CD14-positive monocyte (primary cell): ENCODE data around the gene CENPK. TPM values are rescaled to one million over a fixed set of nuclear protein-coding genes. Genes with fewer than 3 reads are reported as not detected.
"Not testable (repeated sequence)": the region's sequence is repeated elsewhere in the genome, so short reads cannot be mapped to it uniquely, and the experiment has no call there.

Source experiments
- DNase-seq, 3 donors: peaks; one replicate each; pipeline ENCODE4 v3.0.0-alpha.2; 2011 to 2022
- H2AFZ ChIP-seq: 2 replicates; pipeline ENCODE4 v1.6.0; 2012; ENCODE audit warnings: mild to moderate bottlenecking, low read depth, low read length, inconsistent platforms; ENCODE audit not compliant: insufficient read depth, poor library complexity, severe bottlenecking
- H3K27ac ChIP-seq, 2 donors: 1 replicate in 1 of 2; 2 replicates in 1 of 2; pipeline ENCODE4 v1.5.1; 2012 to 2013; ENCODE audit warnings: low read length in 2 of 2, control low read depth in 1 of 2, inconsistent platforms in 1 of 2, low read depth in 1 of 2, mild to moderate bottlenecking in 1 of 2
- H3K27me3 ChIP-seq, 2 donors: one replicate each; pipeline versions ENCODE4 v1.6.0 to v1.6.1; 2011 to 2013; ENCODE audit warnings: low read length in 2 of 2; ENCODE audit not compliant: control insufficient read depth in 2 of 2, insufficient read depth in 2 of 2
- H3K36me3 ChIP-seq, 2 donors: replicated peaks in 1 of 2; 1 replicate in 1 of 2; 2 replicates in 1 of 2; pipeline versions ENCODE4 v1.5.1 to v1.6.1; 2012 to 2013; ENCODE audit warnings: low read length in 2 of 2, control low read depth in 1 of 2, inconsistent platforms in 1 of 2, mild to moderate bottlenecking in 1 of 2; ENCODE audit not compliant: insufficient read depth in 2 of 2, control insufficient read depth in 1 of 2
- H3K4me1 ChIP-seq, 2 donors: 1 replicate in 1 of 2; 2 replicates in 1 of 2; pipeline versions ENCODE4 v1.5.1 to v1.6.1; 2012 to 2013; ENCODE audit warnings: low read length in 2 of 2, control low read depth in 1 of 2, inconsistent platforms in 1 of 2, mild to moderate bottlenecking in 1 of 2, moderate library complexity in 1 of 2; ENCODE audit not compliant: insufficient read depth in 2 of 2, control insufficient read depth in 1 of 2
- H3K4me2 ChIP-seq: replicated peaks from 2 replicates; pipeline ENCODE3; 2012; ENCODE audit warnings: low read length, moderate library complexity, mild to moderate bottlenecking; ENCODE audit not compliant: poor library complexity, severe bottlenecking; ENCODE audit errors: extremely low read depth
- H3K4me3 ChIP-seq, 3 experiments: fragments of 200-600 bp in 1 of 3; sonication (generic) in 1 of 3; replicated peaks in 1 of 3; 1 replicate in 2 of 3; 2 replicates in 1 of 3; pipeline ENCODE4 v1.5.1; 2011 to 2013; ENCODE audit warnings: low read length in 3 of 3, mild to moderate bottlenecking in 3 of 3, control low read depth in 2 of 3, low read depth in 2 of 3, inconsistent platforms in 1 of 3, moderate library complexity in 1 of 3
- H3K79me2 ChIP-seq: 2 replicates; pipeline ENCODE4 v1.6.0; 2012; ENCODE audit warnings: mild to moderate bottlenecking, control low read depth, inconsistent platforms, low read length, moderate library complexity; ENCODE audit not compliant: insufficient read depth
- H3K9ac ChIP-seq: 2 replicates; pipeline ENCODE4 v1.6.0; 2017; ENCODE audit warnings: low read length, mild to moderate bottlenecking; ENCODE audit not compliant: insufficient read depth, poor library complexity, severe bottlenecking
- H3K9me3 ChIP-seq, 2 donors: replicated peaks in 1 of 2; 1 replicate in 1 of 2; 2 replicates in 1 of 2; pipeline versions ENCODE4 v1.5.1 to v1.6.1; 2012 to 2013; ENCODE audit warnings: low read length in 2 of 2, control low read depth in 1 of 2; ENCODE audit not compliant: control insufficient read depth in 1 of 2, insufficient read depth in 1 of 2
- H4K20me1 ChIP-seq: 2 replicates; pipeline ENCODE4 v1.6.0; 2012; ENCODE audit warnings: mild to moderate bottlenecking, low read length, control low read depth, moderate library complexity; ENCODE audit not compliant: insufficient read depth
- H3K27ac Mint-ChIP-seq, 7 donors: one replicate each; pipeline ENCODE4 v1.8.0; 2020; ENCODE audit warnings: mild to moderate bottlenecking in 7 of 7, mixed read lengths in 7 of 7, moderate library complexity in 6 of 7, inconsistent platforms in 2 of 7
- H3K27me3 Mint-ChIP-seq, 3 donors: one replicate each; pipeline ENCODE4 v1.8.0; 2021 to 2022; ENCODE audit warnings: low read depth in 3 of 3, mild to moderate bottlenecking in 3 of 3, mixed read lengths in 3 of 3, moderate library complexity in 3 of 3, inconsistent platforms in 1 of 3
- H3K36me3 Mint-ChIP-seq, 2 donors: one replicate each; pipeline ENCODE4 v1.8.0; 2020; ENCODE audit warnings: mixed read lengths in 2 of 2, inconsistent platforms in 1 of 2, mild to moderate bottlenecking in 1 of 2
- H3K4me1 Mint-ChIP-seq: one replicate; pipeline ENCODE4 v1.8.0; 2020; ENCODE audit warnings: mild to moderate bottlenecking, mixed read lengths
- H3K4me3 Mint-ChIP-seq, 2 donors: one replicate each; pipeline ENCODE4 v1.8.0; 2020; ENCODE audit warnings: mild to moderate bottlenecking in 2 of 2, mixed read lengths in 2 of 2, moderate library complexity in 1 of 2
- H3K9me3 Mint-ChIP-seq, 7 donors: one replicate each; pipeline ENCODE4 v1.8.0; 2020 to 2022; ENCODE audit warnings: mixed read lengths in 7 of 7, mild to moderate bottlenecking in 6 of 7, moderate library complexity in 6 of 7, inconsistent platforms in 2 of 7
- WGBS: methylation state at CpG from one replicate; pipeline ENCODE4 v1.1.5; 2013; ENCODE audit warnings: missing lambda C conversion rate; ENCODE audit not compliant: insufficient coverage; 5-methylcytosine and 5-hydroxymethylcytosine counted together
- intact Hi-C, 2 donors: fragments of 100-400 bp; cut with micrococcal nuclease; formaldehyde crosslinking; loops; one replicate each; pipeline versions ENCODE4 v1.15.0 to v1.15.1; 2023
- polyA plus RNA-seq, 3 donors: library from polyadenylated mRNA; depleted of rRNA in 1 of 3; unstranded in 2 of 3; stranded (reverse) in 1 of 3; fragments of 300-500 nt in 2 of 3; fragments of >200 nt in 1 of 3; fragmentation: Illumina TruSeq in 2 of 3; gene quantifications; 1 replicate in 2 of 3; 2 replicates in 1 of 3; pipeline ENCODE4 v1.2.3, GENCODE V29; 2012 to 2021
- TF ChIP-seq, protein P1 (sequence below): fragments of 200-600 bp; IDR thresholded peaks from one replicate; pipeline ENCODE4 v1.8.0; 2022; ENCODE audit warnings: antibody characterized with exemption, mild to moderate bottlenecking

CENPK gene
- polyA plus RNA-seq, 3 donors, result 0.27 to 1.8 (median 0.83) TPM

DNA sequence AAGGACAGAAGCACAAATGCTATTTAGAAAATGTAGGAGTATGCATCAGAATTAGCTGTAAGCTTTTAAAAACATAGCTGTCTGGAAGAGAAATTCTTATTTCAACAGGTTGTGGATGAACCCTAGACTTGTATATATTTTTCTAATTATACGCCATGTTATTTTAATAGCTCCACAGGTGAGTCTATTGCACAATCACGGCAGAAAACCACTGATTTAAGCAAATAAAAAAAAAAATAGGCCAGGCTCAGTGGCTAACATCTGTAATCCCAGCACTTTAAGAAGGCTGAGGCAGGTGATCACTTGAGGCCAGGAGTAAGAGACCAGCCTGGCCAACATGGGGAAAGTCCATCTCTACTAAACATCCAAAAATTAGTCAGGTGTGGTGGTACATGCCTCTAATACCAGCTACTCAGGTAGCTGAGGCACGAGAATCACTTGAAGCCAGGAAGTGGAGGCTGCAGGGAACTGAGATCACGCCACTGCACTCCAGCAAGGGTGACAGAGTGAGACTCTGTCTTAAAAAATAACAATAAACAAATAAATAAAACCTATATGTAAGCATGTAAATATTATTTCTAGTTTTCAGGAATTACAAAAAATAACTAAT lies 49.4 kb upstream of the CENPK start:
- no peak overlapping the region for H3K27ac Mint-ChIP-seq
- Histone ChIP-seq H3K9ac (no peak overlapping the region), H3K9me3 (no peaks in the 10 kb centered on the region), H3K27me3 (no peaks in the 10 kb centered on the region), H3K36me3 (peaks cover 79 to 99% of the 10 kb centered on the region in 2 donors), H4K20me1 (peaks cover 17% of the 10 kb centered on the region), H2AFZ (no peak overlapping the region), H3K4me3 (no peak overlapping the region), H3K4me2 (no peak overlapping the region), H3K4me1 (no peaks in the 10 kb centered on the region), H3K79me2 (peaks cover 7% of the 10 kb centered on the region), H3K27ac (no peak overlapping the region)
- H3K9me3 Mint-ChIP-seq, result no peaks in the 10 kb centered on the region
- no peak for DNase-seq
- H3K27me3 Mint-ChIP-seq, result no peaks in the 10 kb centered on the region
- no peaks in the 10 kb centered on the region for H3K4me1 Mint-ChIP-seq
- WGBS, result 100% methylated on average over 1 of the region's 4 CpGs
- TF ChIP-seq, protein P1, sequence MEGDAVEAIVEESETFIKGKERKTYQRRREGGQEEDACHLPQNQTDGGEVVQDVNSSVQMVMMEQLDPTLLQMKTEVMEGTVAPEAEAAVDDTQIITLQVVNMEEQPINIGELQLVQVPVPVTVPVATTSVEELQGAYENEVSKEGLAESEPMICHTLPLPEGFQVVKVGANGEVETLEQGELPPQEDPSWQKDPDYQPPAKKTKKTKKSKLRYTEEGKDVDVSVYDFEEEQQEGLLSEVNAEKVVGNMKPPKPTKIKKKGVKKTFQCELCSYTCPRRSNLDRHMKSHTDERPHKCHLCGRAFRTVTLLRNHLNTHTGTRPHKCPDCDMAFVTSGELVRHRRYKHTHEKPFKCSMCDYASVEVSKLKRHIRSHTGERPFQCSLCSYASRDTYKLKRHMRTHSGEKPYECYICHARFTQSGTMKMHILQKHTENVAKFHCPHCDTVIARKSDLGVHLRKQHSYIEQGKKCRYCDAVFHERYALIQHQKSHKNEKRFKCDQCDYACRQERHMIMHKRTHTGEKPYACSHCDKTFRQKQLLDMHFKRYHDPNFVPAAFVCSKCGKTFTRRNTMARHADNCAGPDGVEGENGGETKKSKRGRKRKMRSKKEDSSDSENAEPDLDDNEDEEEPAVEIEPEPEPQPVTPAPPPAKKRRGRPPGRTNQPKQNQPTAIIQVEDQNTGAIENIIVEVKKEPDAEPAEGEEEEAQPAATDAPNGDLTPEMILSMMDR, result no peak
- H3K36me3 Mint-ChIP-seq, result peaks cover 71 to 82% of the 10 kb centered on the region in 2 donors
- no peak overlapping the region for H3K4me3 Mint-ChIP-seq
- intact Hi-C loops, result no loop called here

DNA sequence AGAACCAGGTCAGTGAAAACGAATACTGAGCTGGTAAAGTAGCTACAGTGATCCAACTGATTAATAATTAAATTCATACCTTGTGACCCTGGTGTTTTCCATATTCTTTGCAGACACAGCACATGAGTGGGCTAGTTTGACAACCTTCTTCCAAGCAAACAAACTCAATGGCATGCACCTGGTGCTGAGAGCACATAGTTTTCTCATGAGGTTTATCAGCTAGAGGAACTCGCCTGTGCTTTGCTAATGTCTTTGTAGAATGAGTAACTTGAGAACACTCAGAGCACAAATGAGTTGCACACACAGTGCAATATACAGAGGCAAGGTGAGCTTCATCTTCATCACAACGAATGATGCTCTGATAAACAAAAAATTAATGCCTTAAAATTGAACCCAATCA lies 48.6 kb upstream of the CENPK start:
- H3K4me1 ChIP-seq, result no peaks in the 10 kb centered on the region
- no peaks in the 10 kb centered on the region for H3K4me1 Mint-ChIP-seq
- no peak overlapping the region for H3K27ac ChIP-seq
- peaks cover 80 to 99% of the 10 kb centered on the region in 2 donors for H3K36me3 ChIP-seq
- TF ChIP-seq, protein P1, result no peak
- peaks cover 3% of the 10 kb centered on the region for H3K79me2 ChIP-seq
- H3K27me3 Mint-ChIP-seq, result no peaks in the 10 kb centered on the region
- peaks cover 75 to 86% of the 10 kb centered on the region in 2 donors for H3K36me3 Mint-ChIP-seq
- WGBS, result no CpG with 5 or more reads among the region's 3 CpGs
- H3K9me3 Mint-ChIP-seq, result no peaks in the 10 kb centered on the region
- H3K27ac Mint-ChIP-seq, result no peak overlapping the region
- no peak overlapping the region for H2AFZ ChIP-seq
- H3K4me3 ChIP-seq, result no peak overlapping the region
- H3K4me2 ChIP-seq, result no peak overlapping the region
- H4K20me1 ChIP-seq, result peaks cover 12% of the 10 kb centered on the region
- no peaks in the 10 kb centered on the region for H3K27me3 ChIP-seq
- H3K9me3 ChIP-seq, result no peaks in the 10 kb centered on the region
- H3K4me3 Mint-ChIP-seq, result no peak overlapping the region
- DNase-seq, result no peak
- intact Hi-C loops, result no loop called here
- no peak overlapping the region for H3K9ac ChIP-seq

DNA sequence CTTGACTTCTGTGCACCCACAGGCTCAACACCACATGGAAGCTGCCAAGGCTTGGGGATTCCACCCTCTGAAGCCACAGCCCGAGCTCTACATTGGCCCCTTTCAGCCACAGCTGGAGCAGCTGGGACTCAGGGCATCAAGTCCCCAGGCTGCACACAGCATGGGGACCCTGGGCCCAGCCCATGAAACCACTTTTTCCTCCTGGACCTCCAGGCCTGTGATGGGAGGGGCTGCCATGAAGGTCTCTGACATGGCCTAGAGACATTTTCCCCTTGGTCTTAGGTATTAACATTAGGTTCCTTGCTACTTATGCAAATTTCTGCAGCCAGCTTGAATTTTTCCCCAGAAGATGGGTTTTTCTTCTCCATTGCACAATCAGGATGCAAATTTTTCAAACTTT lies 38.8 kb upstream of the CENPK start:
- H4K20me1 ChIP-seq, H2AFZ ChIP-seq, H3K4me2 ChIP-seq, H3K4me1 Mint-ChIP-seq, H3K79me2 ChIP-seq, H3K27ac Mint-ChIP-seq, H3K27me3 ChIP-seq, DNase-seq, H3K4me3 ChIP-seq, H3K4me1 ChIP-seq, H3K4me3 Mint-ChIP-seq, H3K9ac ChIP-seq, intact Hi-C loops, H3K27ac ChIP-seq, H3K27me3 Mint-ChIP-seq: not testable (repeated sequence)
- Mint-ChIP-seq H3K36me3 (peaks cover 81 to 90% of the 10 kb centered on the region in 2 donors), H3K9me3 (peaks cover 1 to 20% (median 15%) of the 10 kb centered on the region in 7 donors)
- WGBS, result 90% methylated on average over 1 of the region's 1 CpG
- Histone ChIP-seq H3K9me3 (peaks cover 9 to 10% of the 10 kb centered on the region in 2 donors), H3K36me3 (peaks cover 75 to 99% of the 10 kb centered on the region in 2 donors)
